Measurements from ENCODE around the gene ZAP70. TPM values are rescaled to one million over a fixed set of nuclear protein-coding genes. Genes with fewer than 3 reads are reported as not detected.

Gene ZAP70
- 0.37 to 0.41 TPM in 2 of 3 replicates, not detected in the other for total RNA-seq
- long read RNA-seq: 0 reads

- H3K4me3 Mint-ChIP-seq (ENCODE audit: unreplicated experiment): no peak within 1 kb of the TSS
- TF ChIP-seq CTCF (IDR thresholded peaks at IDR 0.05): no peak
- no peaks in the 10 kb centered on the region for H3K9me3 Mint-ChIP-seq (ENCODE audit: low read depth)
- DNase-seq (ENCODE audit: low spot score): peak; percentile 81
- H3K27me3 Mint-ChIP-seq (ENCODE audit: low read depth): peaks cover 13% of the 10 kb centered on the region
- H3K4me1 Mint-ChIP-seq (ENCODE audit: low read depth): peaks cover 5% of the 10 kb centered on the region
- H3K27ac Mint-ChIP-seq (ENCODE audit: unreplicated experiment): no peak within 1 kb of the TSS
- H3K36me3 Mint-ChIP-seq (ENCODE audit: low read depth): no peaks in the 10 kb centered on the region
Observed at GRCh38 chr2:97713296-97714083, at the start of gene ZAP70. ZAP70 (plus strand) TSS chr2:97713576; CDS start chr2:97724037, 10,461 bp downstream.

GRCh38 chr2:97663626-97663961 is 49.8 kb upstream of the ZAP70 start:
- H3K27ac Mint-ChIP-seq (ENCODE audit: unreplicated experiment): peak overlapping the region; percentile 96

GRCh38 chr2:97663962-97664635 is 49.3 kb upstream of the ZAP70 start, which contains the start of gene ACTR1B:
ACTR1B (minus strand) TSS chr2:97664044; CDS start chr2:97663890, 154 bp downstream.
- peak within 1 kb of the TSS; percentile 89 for H3K4me3 Mint-ChIP-seq (ENCODE audit: unreplicated experiment)
- no peaks in the 10 kb centered on the region for H3K9me3 Mint-ChIP-seq (ENCODE audit: low read depth)
- H3K27me3 Mint-ChIP-seq (ENCODE audit: low read depth): no peaks in the 10 kb centered on the region
- TF ChIP-seq CTCF (IDR thresholded peaks at IDR 0.05): peak; percentile 90
- DNase-seq (ENCODE audit: low spot score): peak; percentile 99
- peak within 1 kb of the TSS; percentile 96 for H3K27ac Mint-ChIP-seq (ENCODE audit: unreplicated experiment)
- peaks cover 30% of the 10 kb centered on the region for H3K4me1 Mint-ChIP-seq (ENCODE audit: low read depth)
- peaks cover 4% of the 10 kb centered on the region for H3K36me3 Mint-ChIP-seq (ENCODE audit: low read depth)

More at GRCh38 chr2:97663626-97663961, 49.8 kb upstream of the ZAP70 start:
- H3K27me3 Mint-ChIP-seq (ENCODE audit: low read depth): no peaks in the 10 kb centered on the region
- H3K36me3 Mint-ChIP-seq (ENCODE audit: low read depth): peaks cover 4% of the 10 kb centered on the region
- DNase-seq (ENCODE audit: low spot score): no peak
- peaks cover 30% of the 10 kb centered on the region for H3K4me1 Mint-ChIP-seq (ENCODE audit: low read depth)
- TF ChIP-seq CTCF (IDR thresholded peaks at IDR 0.05): no peak
- H3K4me3 Mint-ChIP-seq (ENCODE audit: unreplicated experiment): peak overlapping the region; percentile 89
- no peaks in the 10 kb centered on the region for H3K9me3 Mint-ChIP-seq (ENCODE audit: low read depth)

- TF ChIP-seq CTCF (IDR thresholded peaks at IDR 0.05): peak; percentile 55
- Mint-ChIP-seq H3K36me3 (ENCODE audit: low read depth) (peaks cover 4% of the 10 kb centered on the region), H3K4me1 (ENCODE audit: low read depth) (peaks cover 30% of the 10 kb centered on the region), H3K9me3 (ENCODE audit: low read depth) (no peaks in the 10 kb centered on the region), H3K4me3 (ENCODE audit: unreplicated experiment) (peak overlapping the region; percentile 83), H3K27ac (ENCODE audit: unreplicated experiment) (peak overlapping the region; percentile 95), H3K27me3 (ENCODE audit: low read depth) (no peaks in the 10 kb centered on the region)
- no peak for DNase-seq (ENCODE audit: low spot score)
Observed at GRCh38 chr2:97664636-97664970, 48.8 kb upstream of the ZAP70 start.

- Mint-ChIP-seq H3K4me1 (ENCODE audit: low read depth) (peaks cover 15% of the 10 kb centered on the region), H3K36me3 (ENCODE audit: low read depth) (no peaks in the 10 kb centered on the region), H3K4me3 (ENCODE audit: unreplicated experiment) (no peak within 1 kb of the TSS), H3K27ac (ENCODE audit: unreplicated experiment) (no peak within 1 kb of the TSS), H3K9me3 (ENCODE audit: low read depth) (no peaks in the 10 kb centered on the region), H3K27me3 (ENCODE audit: low read depth) (no peaks in the 10 kb centered on the region)
- no peak for TF ChIP-seq CTCF (IDR thresholded peaks at IDR 0.05)
- DNase-seq (ENCODE audit: low spot score): no peak
Observed at GRCh38 chr2:97669448-97669847, 43.9 kb upstream of the ZAP70 start, which contains the start of gene C2orf92. C2orf92 (plus strand) TSS chr2:97669713; CDS start chr2:97669789, 76 bp downstream.
